K562 (cell line): ENCODE data around the gene RND1. TPM values are rescaled to one million over a fixed set of nuclear protein-coding genes. Genes with fewer than 3 reads are reported as not detected.

Experiments
- EZH2 ChIP-seq: IDR thresholded peaks from 2 replicates; pipeline ENCODE4 v1.6.1; 2012; ENCODE audit warnings: low read depth, mild to moderate bottlenecking, inconsistent platforms, low read length, borderline replicate concordance
- FIP1L1 ChIP-seq: fragments of 200-400 bp; formaldehyde crosslinking; IDR thresholded peaks from 2 replicates; pipeline ENCODE4 v1.6.1; 2018; ENCODE audit warnings: mild to moderate bottlenecking, low read depth, low read length; ENCODE audit not compliant: poor library complexity, severe bottlenecking
- MBD1 ChIP-seq: fragments of 250-450 bp; sonication (Bioruptor Pico); IDR thresholded peaks from 2 replicates; pipeline ENCODE4 v1.8.0; 2022; ENCODE audit warnings: inconsistent platforms
- MED1 ChIP-seq: sonication (generic); formaldehyde crosslinking; IDR thresholded peaks from 2 replicates; pipeline ENCODE4 v1.8.1; 2023; ENCODE audit warnings: missing genetic modification reagents, borderline replicate concordance
- MGA ChIP-seq: fragments of 450-650 bp; IDR thresholded peaks from 2 replicates; pipeline ENCODE4 v1.6.1; 2016; ENCODE audit warnings: mild to moderate bottlenecking, moderate library complexity
- ZZZ3 ChIP-seq: fragments of 450-650 bp; IDR thresholded peaks from 2 replicates; pipeline ENCODE4 v1.6.1; 2016; ENCODE audit warnings: antibody characterized with exemption, mild to moderate bottlenecking, moderate library complexity
- polyA plus RNA-seq, 8 experiments: library from polyadenylated mRNA; depleted of rRNA in 4 of 8; stranded (reverse) in 5 of 8; unstranded in 3 of 8; fragments of >200 nt; fragmentation: Nextera tagmentation in 2 of 8; fragmentation: Illumina TruSeq in 1 of 8; extraction: Ambion mirVana in 2 of 8; extraction: Trizol in 1 of 8; gene quantifications; 2 replicates each; pipeline versions ENCODE4 v1.2.1 to v1.2.3, GENCODE V29; 2011 to 2014; ENCODE audit warnings: inconsistent platforms in 1 of 8, missing spikeins in 1 of 8
- total RNA-seq, 7 experiments: library from RNA; depleted of rRNA in 6 of 7; stranded (reverse); fragments of >200 nt in 6 of 7; fragmentation: Illumina TruSeq in 2 of 7; extraction: Trizol in 2 of 7; gene quantifications; 2 replicates each; pipeline versions ENCODE4 v1.2.1 to v1.2.3, GENCODE V29; 2011 to 2021; ENCODE audit warnings: low replicate concordance in 1 of 7

Gene RND1
- total and polyA plus RNA-seq, 9 of the 15 experiments (the other 6 are each of a cell fraction or from before 2014, with no cell fraction given) = 0.18 to 0.78 (median 0.58) TPM; not detected in 2

GRCh38 chr12:48901278-48901677 lies 35.6 kb upstream of the RND1 start (continued):
- TF ChIP-seq MBD1 (CRISPR knock-in tag) (no peak), ZZZ3 (no peak), FIP1L1 (no peak), MED1 (CRISPR knock-in tag) (no peak), MGA (no peak), EZH2 (no peak)
